Measurements from ENCODE around the gene EHD3.

Gene EHD3

GRCh38 chr2:31237348-31238017, 3.5 kb downstream of the EHD3 start:
- no peak for DNase-seq

GRCh38 chr2:31238126-31238905, 4.4 kb downstream of the EHD3 start:
- no peak for DNase-seq

GRCh38 chr2:31238906-31239592, 5.1 kb downstream of the EHD3 start:
- DNase-seq = no peak

GRCh38 chr2:31239593-31240177, 5.7 kb downstream of the EHD3 start:
- DNase-seq = no peak

GRCh38 chr2:31240381-31241365, 6.7 kb downstream of the EHD3 start:
- no peak for DNase-seq

- DNase-seq = no peak
These were observed 7.8 kb downstream of the EHD3 start for GRCh38 chr2:31241625-31242270.

- DNase-seq = no peak
These were observed 9.1 kb downstream of the EHD3 start for GRCh38 chr2:31243053-31243452.

- no peak for DNase-seq
These were observed 10.1 kb downstream of the EHD3 start for GRCh38 chr2:31244101-31244500.

GRCh38 chr2:31246184-31246852, 12.4 kb downstream of the EHD3 start:
- no peak for DNase-seq

GRCh38 chr2:31247711-31248110, 13.8 kb downstream of the EHD3 start:
- DNase-seq = no peak

- no peak for DNase-seq
These were observed 14.2 kb downstream of the EHD3 start for GRCh38 chr2:31248139-31248538.

GRCh38 chr2:31249009-31249690, 15.2 kb downstream of the EHD3 start:
- peak; percentile 66 for DNase-seq

- DNase-seq = no peak
These were observed 17.1 kb downstream of the EHD3 start for GRCh38 chr2:31251018-31251417.

GRCh38 chr2:31251851-31252250, 17.9 kb downstream of the EHD3 start:
- no peak for DNase-seq

- peak; percentile 51 for DNase-seq
These were observed 19.6 kb downstream of the EHD3 start for GRCh38 chr2:31253356-31254131.

GRCh38 chr2:31254237-31255203, 20.6 kb downstream of the EHD3 start:
- no peak for DNase-seq

GRCh38 chr2:31255911-31256571, 22.1 kb downstream of the EHD3 start:
- DNase-seq = peak; percentile 81
